Omental fat pad (tissue), 4 donors: ENCODE measurements around the gene TRAPPC2L. TPM values are rescaled to one million over a fixed set of nuclear protein-coding genes. Genes with fewer than 3 reads are reported as not detected.

Source experiments
- ATAC-seq: fragments of 150-250 bp; one replicate; pipeline ENCODE4 v1.9.1; 2016; ENCODE audit warnings: mild to moderate bottlenecking, moderate library complexity; ENCODE audit not compliant: low FRiP score
- DNase-seq: peaks from one replicate; pipeline ENCODE4 v3.0.0-alpha.2; 2019; ENCODE audit warnings: low spot score
- CTCF ChIP-seq, 3 donors: fragments of 450-650 bp; IDR thresholded peaks; one replicate each; pipeline ENCODE4 v1.5.1; 2016 to 2017; ENCODE audit warnings: antibody characterized with exemption in 3 of 3, mild to moderate bottlenecking in 3 of 3, moderate library complexity in 2 of 3
- total RNA-seq, 4 donors: library from RNA; depleted of rRNA; stranded (reverse); fragments of >200 nt; gene quantifications; one replicate each; pipeline ENCODE4 v1.1.0, GENCODE V29; 2016

Gene TRAPPC2L
- total RNA-seq, 4 donors from 2014 or later: 25.3 to 49.4 (median 39.7) TPM

- no peak for TF ChIP-seq CTCF (IDR thresholded peaks at IDR 0.05)
- DNase-seq (no peak), ATAC-seq (no peak)
Measured at GRCh38 chr16:88865742-88866141, 8.8 kb downstream of the TRAPPC2L start.

GRCh38 chr16:88866151-88866920 lies 9.4 kb downstream of the TRAPPC2L start, which contains the start of gene PABPN1L:
Gene PABPN1L, minus strand, starts transcription at chr16:88866660. Its CDS starts 54 bp downstream, at chr16:88866606.
- no peak for TF ChIP-seq CTCF (IDR thresholded peaks at IDR 0.05)

GRCh38 chr16:88867581-88868246 lies 10.8 kb downstream of the TRAPPC2L start:
- ATAC-seq (no peak), DNase-seq (no peak)
- TF ChIP-seq CTCF (IDR thresholded peaks at IDR 0.05): no peak

More at GRCh38 chr16:88866151-88866920, 9.4 kb downstream of the TRAPPC2L start, which contains the start of gene PABPN1L:
- ATAC-seq: no peak
- no peak for DNase-seq

- no peak for TF ChIP-seq CTCF (IDR thresholded peaks at IDR 0.05)
- no peak for ATAC-seq
- no peak for DNase-seq
Measured at GRCh38 chr16:88868974-88869672, 12.2 kb downstream of the TRAPPC2L start.

GRCh38 chr16:88869673-88869980 lies 12.7 kb downstream of the TRAPPC2L start:
- TF ChIP-seq CTCF (IDR thresholded peaks at IDR 0.05): no peak
- ATAC-seq (no peak), DNase-seq (no peak)

- no peak for TF ChIP-seq CTCF (IDR thresholded peaks at IDR 0.05)
- no peak for DNase-seq
- no peak for ATAC-seq
Measured at GRCh38 chr16:88870608-88871348, 13.9 kb downstream of the TRAPPC2L start.
